ENCODE data around the gene MYO7A. TPM values are rescaled to one million over a fixed set of nuclear protein-coding genes. Genes with fewer than 3 reads are reported as not detected.

MYO7A gene
- total and polyA plus RNA-seq, 2 donors (not counting 3 experiments of a cell fraction or from before 2014, with no cell fraction given): 1.3 to 3.6 TPM

DNA sequence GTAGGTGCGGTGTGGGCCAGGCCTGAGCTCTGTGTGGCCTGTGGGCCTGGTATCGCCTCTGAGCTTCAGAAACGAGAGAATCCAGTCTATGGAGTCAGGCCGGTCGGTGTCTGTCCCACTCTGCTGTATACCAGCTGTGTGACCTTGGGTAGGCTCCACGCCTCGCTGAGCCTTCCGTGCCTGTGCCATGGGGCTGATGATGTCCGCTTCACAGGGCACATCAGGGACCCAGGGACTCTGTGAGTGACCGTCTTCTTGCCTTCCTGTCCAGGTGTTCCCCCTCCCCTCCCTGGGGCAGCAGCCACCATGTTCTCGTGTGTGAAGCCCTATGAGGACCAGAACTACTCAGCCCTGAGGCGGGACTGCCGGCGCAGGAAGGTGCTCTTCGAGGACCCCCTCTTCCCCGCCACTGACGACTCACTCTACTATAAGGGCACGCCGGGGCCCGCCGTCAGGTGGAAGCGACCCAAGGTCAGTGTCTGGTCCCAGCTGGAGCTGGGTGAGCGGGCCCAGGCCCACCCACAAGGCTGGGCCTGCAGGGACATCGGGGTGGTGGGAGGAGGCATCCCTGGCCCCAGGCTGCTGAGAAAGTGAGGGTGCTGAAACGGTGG is 43.4 kb upstream of the MYO7A start:
- Histone ChIP-seq H3K36me3 (ENCODE audit: control insufficient read depth in 2 of 2, extremely low read depth in 1 of 2, insufficient read depth in 2 of 2, low read length in 2 of 2) (no peaks in the 10 kb centered on the region), H3K4me2 (ENCODE audit: insufficient read depth, low read length) (no peak overlapping the region), H2AFZ (ENCODE audit: low read depth, low read length) (no peak overlapping the region), H3K79me2 (ENCODE audit: control insufficient read depth, insufficient read depth, low read length) (no peaks in the 10 kb centered on the region), H3K27ac (ENCODE audit: insufficient read depth, low read depth, low read length) (no peak overlapping the region), H3K4me1 (ENCODE audit: control insufficient read depth, extremely low read depth, insufficient read depth, low read length) (peaks cover 14% of the 10 kb centered on the region), H4K20me1 (replicated peaks; ENCODE audit: control insufficient read depth, extremely low read depth, insufficient read depth, low read length) (no peaks in the 10 kb centered on the region), H3K27me3 (ENCODE audit: control insufficient read depth in 2 of 2, insufficient read depth in 2 of 2, low read length in 2 of 2) (no peaks in the 10 kb centered on the region), H3K9me1 (replicated peaks; ENCODE audit: control insufficient read depth, extremely low read depth, insufficient read depth, low read length) (no peaks in the 10 kb centered on the region), H3K9me3 (replicated peaks; ENCODE audit: control insufficient read depth, insufficient read depth, low read length) (no peaks in the 10 kb centered on the region), H3K9ac (replicated peaks; ENCODE audit: extremely low read depth, insufficient read depth, low read length) (no peak overlapping the region), H3K4me3 (replicated peaks in 1 of 3; ENCODE audit: insufficient read depth in 1 of 3, low read depth in 1 of 3, low read length in 3 of 3) (no peak overlapping the region)
- POLR2A ChIA-PET: no interaction called here
- intact Hi-C loops (cut with micrococcal nuclease) (no loop called here), dilution Hi-C loops (cut with MboI; ENCODE audit: extremely low pct_ligation_motif_present, low sequenced_read_pairs) (no loop called here)
- CTCF ChIA-PET: interaction anchor here (1.1 kb wide), 1 partner anchor 37 kb away, joined by 3 read pairs; no protein-coding TSS in a partner anchor
- no peak for DNase-seq (ENCODE audit: low read depth, low spot score)
- TF ChIP-seq, protein P1, sequence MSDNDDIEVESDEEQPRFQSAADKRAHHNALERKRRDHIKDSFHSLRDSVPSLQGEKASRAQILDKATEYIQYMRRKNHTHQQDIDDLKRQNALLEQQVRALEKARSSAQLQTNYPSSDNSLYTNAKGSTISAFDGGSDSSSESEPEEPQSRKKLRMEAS (IDR thresholded peaks at IDR 0.05; ENCODE audit: insufficient read depth, insufficient read length): no peak
- no peak for TF ChIP-seq MYC (IDR thresholded peaks at IDR 0.05; ENCODE audit: low read depth, low read length)
- no peak for TF ChIP-seq POLR2A (IDR thresholded peaks at IDR 0.05; ENCODE audit: low read depth, low read length)
- TF ChIP-seq GATA2 (IDR thresholded peaks at IDR 0.05; ENCODE audit: insufficient read depth, insufficient read length, low read depth, low read length): no peak
- TF ChIP-seq, protein P2, sequence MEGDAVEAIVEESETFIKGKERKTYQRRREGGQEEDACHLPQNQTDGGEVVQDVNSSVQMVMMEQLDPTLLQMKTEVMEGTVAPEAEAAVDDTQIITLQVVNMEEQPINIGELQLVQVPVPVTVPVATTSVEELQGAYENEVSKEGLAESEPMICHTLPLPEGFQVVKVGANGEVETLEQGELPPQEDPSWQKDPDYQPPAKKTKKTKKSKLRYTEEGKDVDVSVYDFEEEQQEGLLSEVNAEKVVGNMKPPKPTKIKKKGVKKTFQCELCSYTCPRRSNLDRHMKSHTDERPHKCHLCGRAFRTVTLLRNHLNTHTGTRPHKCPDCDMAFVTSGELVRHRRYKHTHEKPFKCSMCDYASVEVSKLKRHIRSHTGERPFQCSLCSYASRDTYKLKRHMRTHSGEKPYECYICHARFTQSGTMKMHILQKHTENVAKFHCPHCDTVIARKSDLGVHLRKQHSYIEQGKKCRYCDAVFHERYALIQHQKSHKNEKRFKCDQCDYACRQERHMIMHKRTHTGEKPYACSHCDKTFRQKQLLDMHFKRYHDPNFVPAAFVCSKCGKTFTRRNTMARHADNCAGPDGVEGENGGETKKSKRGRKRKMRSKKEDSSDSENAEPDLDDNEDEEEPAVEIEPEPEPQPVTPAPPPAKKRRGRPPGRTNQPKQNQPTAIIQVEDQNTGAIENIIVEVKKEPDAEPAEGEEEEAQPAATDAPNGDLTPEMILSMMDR (IDR thresholded peaks at IDR 0.05; ENCODE audit: extremely low read depth in 1 of 2, insufficient read depth in 1 of 2, low read depth in 1 of 2, low read length in 2 of 2): no peak
- no peak for TF ChIP-seq JUN (IDR thresholded peaks at IDR 0.05; ENCODE audit: borderline replicate concordance, insufficient read depth, insufficient read length, low read depth)
- no peak for TF ChIP-seq EZH2 (IDR thresholded peaks at IDR 0.05; ENCODE audit: borderline replicate concordance, low read depth, low read length, severe bottlenecking)
- TF ChIP-seq FOS (IDR thresholded peaks at IDR 0.05; ENCODE audit: borderline replicate concordance, insufficient read depth, low read length): no peak
- no peak for TF ChIP-seq POLR2AphosphoS5 (IDR thresholded peaks at IDR 0.05; ENCODE audit: insufficient read depth, low read depth, low read length)
- BruUV-seq (replicated peaks): no TSS peak
- no peak for FAIRE-seq

Measured in endothelial cell of umbilical vein (primary cell).